ENCODE measurements around the gene ERC1.

Gene ERC1

DNA sequence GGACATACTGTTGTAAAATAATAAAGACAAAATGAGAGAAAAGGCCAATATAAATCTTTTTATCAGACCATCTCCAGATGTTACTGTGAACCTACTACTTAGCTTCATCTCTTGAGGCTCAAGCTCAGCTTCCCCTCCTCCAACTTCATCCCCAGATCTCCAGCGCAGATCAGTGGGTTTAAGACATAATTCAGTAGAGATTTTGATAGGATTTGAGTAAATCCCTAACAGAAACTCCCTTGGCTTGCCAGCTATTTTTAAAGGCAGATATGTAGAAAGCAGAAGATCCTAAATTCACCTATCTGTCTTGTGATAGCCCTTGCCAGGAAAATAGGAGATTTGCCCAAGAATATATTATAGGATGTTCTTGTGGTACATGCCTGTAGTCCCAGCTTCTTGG lies 366.7 kb downstream of the ERC1 start:
- Mint-ChIP-seq H3K27me3 (no peaks in the 10 kb centered on the region), H3K27ac (no peak overlapping the region), H3K9me3 (no peaks in the 10 kb centered on the region), H3K4me3 (no peak overlapping the region), H3K36me3 (peaks cover 24% of the 10 kb centered on the region), H3K4me1 (no peaks in the 10 kb centered on the region)
- no peak for ATAC-seq

DNA sequence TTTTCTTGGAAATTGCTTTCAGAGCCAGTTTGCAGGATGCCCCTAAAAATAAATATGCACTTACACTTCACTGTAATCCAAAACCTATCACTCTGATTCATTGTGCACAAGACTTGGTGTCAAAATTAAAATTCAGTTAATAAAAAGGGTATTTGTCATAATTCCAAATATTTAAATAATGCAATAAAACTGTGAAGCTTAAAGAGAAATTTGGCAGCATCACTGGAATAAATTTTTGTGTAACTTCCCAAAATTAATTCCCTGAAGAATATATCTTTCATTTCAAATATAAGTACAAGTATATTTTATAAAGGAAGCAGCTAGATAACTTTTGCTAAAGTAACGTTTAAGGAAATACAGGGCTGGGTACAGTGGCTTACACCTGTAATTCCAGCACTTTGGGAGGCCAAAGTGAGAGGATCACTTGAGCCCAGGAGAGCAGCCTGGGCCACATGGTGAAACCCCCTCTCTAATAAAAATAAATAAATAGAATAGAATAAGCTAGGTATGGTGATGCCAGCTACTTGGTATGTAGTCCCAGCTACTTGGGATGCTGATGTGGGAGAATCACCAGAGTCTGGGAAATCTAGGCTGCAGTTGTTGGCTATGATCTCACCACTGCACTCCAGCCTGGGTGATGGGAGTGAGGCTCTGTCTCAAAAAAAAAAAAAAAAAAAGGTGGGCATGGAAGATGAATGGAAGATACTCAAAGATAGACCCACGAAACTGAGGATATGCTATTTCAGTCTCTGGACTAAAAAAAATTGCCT lies 369.6 kb downstream of the ERC1 start:
- ATAC-seq = no peak
- H3K36me3 Mint-ChIP-seq = peaks cover 35% of the 10 kb centered on the region
- no peak overlapping the region for H3K4me3 Mint-ChIP-seq
- H3K27me3 Mint-ChIP-seq = no peaks in the 10 kb centered on the region
- H3K9me3 Mint-ChIP-seq = no peaks in the 10 kb centered on the region
- H3K4me1 Mint-ChIP-seq = no peaks in the 10 kb centered on the region
- H3K27ac Mint-ChIP-seq = no peak overlapping the region

DNA sequence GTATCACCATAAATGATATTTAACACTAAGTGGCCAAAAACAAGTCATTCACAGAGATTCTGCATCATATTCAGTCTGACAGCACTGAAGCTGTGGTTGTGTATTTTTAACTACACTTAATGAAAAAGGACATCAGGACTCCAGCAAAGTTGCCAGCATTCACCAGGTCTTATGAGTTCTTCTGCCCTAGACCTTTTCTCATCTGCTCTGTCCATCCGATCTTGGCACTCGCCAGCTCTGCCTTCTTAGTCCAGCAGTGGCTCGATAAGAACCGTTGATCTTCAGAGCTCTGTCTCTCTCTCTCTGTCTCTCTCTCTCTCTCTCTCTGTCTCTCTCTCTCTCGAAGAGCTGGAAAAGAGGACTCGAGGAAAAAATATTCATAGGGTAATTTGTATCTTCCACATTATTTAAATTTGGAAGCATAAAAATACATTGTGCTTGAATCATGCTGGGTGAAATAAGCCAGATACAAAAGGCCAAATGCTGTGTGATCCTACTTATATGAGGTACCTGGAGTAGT lies 371.2 kb downstream of the ERC1 start:
- Mint-ChIP-seq H3K27ac (no peak overlapping the region), H3K36me3 (peaks cover 41% of the 10 kb centered on the region), H3K4me3 (no peak overlapping the region), H3K9me3 (no peaks in the 10 kb centered on the region), H3K27me3 (no peaks in the 10 kb centered on the region), H3K4me1 (no peaks in the 10 kb centered on the region)
- no peak for ATAC-seq

DNA sequence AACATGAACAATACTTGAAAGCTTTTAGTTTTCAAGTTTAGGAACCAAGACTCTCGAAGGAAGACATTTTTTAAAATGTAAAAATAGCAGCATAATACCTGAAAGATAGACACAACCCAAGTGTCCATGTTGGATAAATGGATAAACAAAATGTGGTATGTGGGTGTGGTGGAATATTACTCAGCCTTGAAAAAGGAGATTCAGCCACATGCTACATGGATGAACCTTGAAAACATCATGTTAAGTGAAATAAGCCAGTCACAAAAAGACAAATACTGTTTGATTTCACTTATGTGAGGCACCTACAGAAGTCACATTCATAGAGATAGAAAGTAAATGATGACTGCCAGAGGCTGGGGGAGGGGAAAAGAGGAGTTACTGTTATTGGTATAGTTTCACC lies 374.7 kb downstream of the ERC1 start:
- Mint-ChIP-seq H3K4me3 (no peak overlapping the region), H3K9me3 (no peaks in the 10 kb centered on the region), H3K27me3 (no peaks in the 10 kb centered on the region), H3K27ac (no peak overlapping the region), H3K36me3 (peaks cover 36% of the 10 kb centered on the region), H3K4me1 (no peaks in the 10 kb centered on the region)
- no peak for ATAC-seq

DNA sequence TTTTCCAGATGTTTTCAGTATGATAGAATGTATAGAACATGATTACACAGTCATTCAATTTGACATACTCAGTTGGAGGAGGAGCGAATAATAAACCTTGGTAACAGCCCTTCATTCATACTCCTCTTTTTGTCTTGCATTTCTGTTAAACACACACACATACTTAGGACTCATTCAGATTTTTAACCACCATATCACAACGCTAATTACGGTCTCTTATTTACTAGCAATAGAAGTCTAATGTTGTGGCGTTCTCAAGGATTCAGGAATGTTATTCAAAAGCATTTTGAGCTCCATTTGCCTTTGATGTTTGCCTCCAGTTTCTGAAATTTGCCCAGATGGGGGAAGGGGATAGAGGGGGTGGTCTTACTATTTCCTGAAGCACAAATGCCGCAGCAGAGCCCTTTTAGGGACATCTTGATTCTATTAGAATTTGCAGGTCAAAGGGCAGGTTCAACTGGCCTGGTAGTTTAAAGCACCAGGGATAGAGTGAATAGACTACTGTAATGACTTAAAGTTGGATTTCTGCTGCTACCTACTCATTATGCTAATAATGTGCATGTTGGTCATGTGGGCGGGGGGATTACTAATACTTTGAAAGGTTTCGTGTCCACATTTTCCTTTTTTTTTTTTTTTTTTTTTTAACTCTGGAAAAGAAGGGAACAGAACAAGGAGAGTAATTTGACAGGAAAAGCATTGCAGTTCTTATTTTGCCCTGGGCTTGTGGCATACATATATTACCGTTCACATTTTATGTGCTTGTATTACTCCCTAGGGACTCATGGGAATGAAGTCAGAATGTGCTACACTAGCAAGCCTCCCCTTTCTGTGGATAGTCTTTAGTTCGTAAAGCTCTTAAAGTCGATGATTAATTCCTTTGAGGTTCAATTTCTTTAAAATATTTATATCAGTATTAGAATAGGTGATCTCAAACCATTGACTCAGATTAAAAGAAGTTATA lies 376.6 kb downstream of the ERC1 start:
- no peaks in the 10 kb centered on the region for H3K27me3 Mint-ChIP-seq
- no peak overlapping the region for H3K27ac Mint-ChIP-seq
- no peak for ATAC-seq
- H3K4me3 Mint-ChIP-seq = no peak overlapping the region
- peaks cover 38% of the 10 kb centered on the region for H3K36me3 Mint-ChIP-seq
- no peaks in the 10 kb centered on the region for H3K4me1 Mint-ChIP-seq
- no peaks in the 10 kb centered on the region for H3K9me3 Mint-ChIP-seq

DNA sequence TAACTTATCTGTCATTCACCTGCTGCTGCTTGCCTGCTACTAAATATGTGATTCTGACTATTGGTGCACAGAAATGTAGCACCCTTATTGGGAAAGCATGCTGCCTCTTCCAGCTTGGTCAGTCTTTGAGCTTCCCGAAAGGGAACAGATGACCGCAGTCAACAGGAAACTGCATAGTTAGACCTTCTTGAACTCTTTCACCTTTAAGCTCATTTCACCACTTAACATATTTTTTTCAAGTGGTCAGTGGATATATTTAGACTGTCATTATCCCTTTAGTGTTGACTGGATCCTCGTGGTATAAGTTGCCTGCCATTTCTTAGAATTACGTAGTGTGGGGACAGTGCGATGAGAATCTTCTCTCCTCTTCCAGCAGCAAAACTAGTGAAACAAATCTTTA lies 378.4 kb downstream of the ERC1 start:
- H3K4me3 Mint-ChIP-seq = no peak overlapping the region

DNA sequence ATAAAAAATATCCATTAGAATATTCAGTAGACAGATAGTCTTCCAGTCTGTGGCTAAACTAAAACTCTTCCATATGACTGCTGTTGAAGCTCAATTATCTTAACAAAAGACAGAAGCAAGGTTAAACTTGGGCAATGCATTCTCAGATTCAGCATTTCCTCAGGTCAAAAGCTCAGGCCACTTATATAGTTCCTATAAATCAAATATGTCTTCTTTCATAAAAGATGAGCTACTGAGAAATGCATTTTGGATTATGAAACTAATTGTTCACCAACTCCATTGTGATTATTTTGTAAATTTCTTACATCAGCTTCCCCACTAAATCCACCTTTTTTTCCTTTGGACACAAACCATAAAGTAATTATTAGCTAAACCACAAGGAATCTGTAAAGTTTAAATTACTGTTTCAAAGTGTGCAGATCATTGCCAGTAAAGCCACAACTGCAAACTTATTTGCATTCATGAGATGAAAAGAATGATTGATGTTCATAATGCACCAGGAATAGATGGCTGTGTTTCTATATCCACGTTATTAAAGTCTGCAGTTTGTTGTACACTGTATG lies 379.0 kb downstream of the ERC1 start:
- Mint-ChIP-seq H3K36me3 (peaks cover 41% of the 10 kb centered on the region), H3K4me3 (no peak overlapping the region), H3K27ac (no peak overlapping the region), H3K9me3 (no peaks in the 10 kb centered on the region), H3K4me1 (no peaks in the 10 kb centered on the region), H3K27me3 (no peaks in the 10 kb centered on the region)
- no peak for ATAC-seq

More for the DNA sequence above, 378.4 kb downstream of the ERC1 start:
- no peaks in the 10 kb centered on the region for H3K27me3 Mint-ChIP-seq
- ATAC-seq = no peak
- no peaks in the 10 kb centered on the region for H3K4me1 Mint-ChIP-seq
- H3K27ac Mint-ChIP-seq = no peak overlapping the region
- peaks cover 43% of the 10 kb centered on the region for H3K36me3 Mint-ChIP-seq
- H3K9me3 Mint-ChIP-seq = no peaks in the 10 kb centered on the region

DNA sequence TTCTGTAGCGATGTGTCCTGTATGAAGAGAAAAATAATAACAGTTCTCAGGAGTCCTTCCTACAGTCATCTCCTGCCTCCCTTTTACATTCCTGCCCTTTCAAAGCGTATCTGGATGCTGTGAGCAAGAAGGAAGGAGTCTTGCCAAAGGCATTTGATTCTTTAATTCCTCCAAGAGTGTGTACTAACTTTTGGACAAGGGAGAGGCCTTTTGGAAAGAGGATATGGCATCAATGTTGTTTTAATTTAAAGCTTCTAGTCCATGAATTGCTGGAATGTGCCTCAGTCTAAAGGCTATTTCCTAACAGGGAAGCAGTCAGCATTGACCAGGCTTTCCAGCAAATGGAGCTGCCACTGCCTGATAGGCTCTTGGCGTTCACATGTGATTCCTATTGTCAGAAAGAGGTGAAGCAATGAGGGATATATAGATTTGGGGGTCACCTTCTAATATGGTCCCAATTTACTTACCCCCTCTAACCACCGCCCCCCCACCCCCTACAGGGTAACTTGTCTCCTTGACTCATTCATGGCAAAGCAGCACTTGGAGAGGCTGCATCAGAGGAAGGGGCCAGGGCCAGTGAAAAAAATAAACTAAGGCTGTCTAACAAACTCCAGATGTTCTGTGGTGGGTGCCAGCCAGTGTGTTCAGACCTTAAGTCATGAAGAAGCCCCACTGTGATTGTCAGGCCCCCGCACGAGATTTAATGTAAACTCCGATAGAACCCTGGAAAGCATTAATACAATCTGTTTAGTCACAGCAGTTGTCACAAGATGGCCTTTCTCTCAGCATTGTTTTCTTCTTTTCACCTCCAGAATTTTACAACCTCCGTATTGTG lies 383.1 kb downstream of the ERC1 start:
- no peak overlapping the region for H3K4me3 Mint-ChIP-seq
- no peaks in the 10 kb centered on the region for H3K9me3 Mint-ChIP-seq
- no peak overlapping the region for H3K27ac Mint-ChIP-seq
- no peak for ATAC-seq
- peaks cover 46% of the 10 kb centered on the region for H3K36me3 Mint-ChIP-seq
- H3K4me1 Mint-ChIP-seq = no peaks in the 10 kb centered on the region
- H3K27me3 Mint-ChIP-seq = no peaks in the 10 kb centered on the region

DNA sequence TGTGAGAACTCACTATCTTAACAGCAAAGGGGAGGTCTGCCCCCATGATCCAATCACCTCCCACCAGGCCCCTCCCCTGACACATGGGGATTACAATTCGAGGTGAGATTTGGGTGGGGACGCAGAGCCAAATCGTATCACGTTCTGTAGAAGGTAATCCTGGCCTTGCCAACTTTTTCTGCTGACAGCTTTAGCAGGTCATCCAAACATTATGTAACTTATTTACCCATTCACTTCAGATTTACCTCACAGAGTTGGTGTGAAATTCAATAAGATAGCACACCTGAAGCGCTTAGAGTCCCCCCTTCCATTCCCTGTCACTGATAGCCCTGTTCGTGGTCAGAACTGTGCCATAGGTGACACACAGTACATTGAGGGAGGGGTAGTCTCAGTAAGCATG lies 384.3 kb downstream of the ERC1 start:
- peaks cover 46% of the 10 kb centered on the region for H3K36me3 Mint-ChIP-seq
- H3K27ac Mint-ChIP-seq = no peak overlapping the region
- no peak for ATAC-seq
- no peak overlapping the region for H3K4me3 Mint-ChIP-seq
- no peaks in the 10 kb centered on the region for H3K4me1 Mint-ChIP-seq
- H3K27me3 Mint-ChIP-seq = no peaks in the 10 kb centered on the region
- no peaks in the 10 kb centered on the region for H3K9me3 Mint-ChIP-seq

DNA sequence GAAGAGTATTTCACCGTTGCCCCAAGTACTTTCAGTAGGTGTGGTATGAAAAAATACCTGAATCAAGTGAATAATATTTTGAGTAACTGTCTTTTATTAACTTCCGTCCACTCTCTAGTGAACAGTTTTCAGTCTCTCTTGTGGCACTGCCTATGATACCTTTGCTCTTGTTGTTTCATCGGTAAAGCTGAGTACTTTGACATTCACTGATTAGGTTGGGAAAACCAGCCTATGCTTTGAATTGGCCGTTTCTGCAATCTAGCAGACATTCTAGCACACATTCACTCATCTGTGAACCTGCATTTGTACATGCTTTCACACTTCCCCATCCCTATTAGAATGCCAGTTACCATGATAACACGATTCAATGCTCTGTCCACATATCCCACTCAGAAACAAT lies 386.1 kb downstream of the ERC1 start:
- no peak for ATAC-seq
- no peaks in the 10 kb centered on the region for H3K27me3 Mint-ChIP-seq
- H3K4me3 Mint-ChIP-seq = no peak overlapping the region
- H3K9me3 Mint-ChIP-seq = no peaks in the 10 kb centered on the region
- H3K36me3 Mint-ChIP-seq = peaks cover 45% of the 10 kb centered on the region
- H3K27ac Mint-ChIP-seq = no peak overlapping the region
- no peaks in the 10 kb centered on the region for H3K4me1 Mint-ChIP-seq

DNA sequence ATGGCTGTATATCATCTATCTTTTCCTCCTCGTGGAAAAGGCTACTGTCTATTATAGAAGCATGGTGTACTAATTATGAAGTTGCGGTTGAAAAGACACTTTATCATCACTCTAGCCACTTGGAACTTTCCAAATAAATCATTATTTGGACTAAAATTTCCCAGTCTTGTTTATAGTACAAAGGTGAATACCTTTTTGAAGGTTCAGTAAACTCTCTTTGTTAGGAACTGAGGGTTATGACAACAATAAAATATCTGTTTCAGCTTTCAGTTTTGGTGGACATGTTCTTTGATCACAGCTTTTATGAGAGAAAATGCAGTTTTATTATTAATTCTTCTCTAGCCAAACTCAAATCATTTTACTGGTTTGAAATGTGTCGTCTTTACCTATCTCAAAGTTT lies 386.7 kb downstream of the ERC1 start:
- no peaks in the 10 kb centered on the region for H3K4me1 Mint-ChIP-seq
- no peaks in the 10 kb centered on the region for H3K27me3 Mint-ChIP-seq
- H3K9me3 Mint-ChIP-seq = no peaks in the 10 kb centered on the region
- no peak for ATAC-seq
- H3K36me3 Mint-ChIP-seq = peaks cover 39% of the 10 kb centered on the region
- no peak overlapping the region for H3K4me3 Mint-ChIP-seq
- H3K27ac Mint-ChIP-seq = no peak overlapping the region

DNA sequence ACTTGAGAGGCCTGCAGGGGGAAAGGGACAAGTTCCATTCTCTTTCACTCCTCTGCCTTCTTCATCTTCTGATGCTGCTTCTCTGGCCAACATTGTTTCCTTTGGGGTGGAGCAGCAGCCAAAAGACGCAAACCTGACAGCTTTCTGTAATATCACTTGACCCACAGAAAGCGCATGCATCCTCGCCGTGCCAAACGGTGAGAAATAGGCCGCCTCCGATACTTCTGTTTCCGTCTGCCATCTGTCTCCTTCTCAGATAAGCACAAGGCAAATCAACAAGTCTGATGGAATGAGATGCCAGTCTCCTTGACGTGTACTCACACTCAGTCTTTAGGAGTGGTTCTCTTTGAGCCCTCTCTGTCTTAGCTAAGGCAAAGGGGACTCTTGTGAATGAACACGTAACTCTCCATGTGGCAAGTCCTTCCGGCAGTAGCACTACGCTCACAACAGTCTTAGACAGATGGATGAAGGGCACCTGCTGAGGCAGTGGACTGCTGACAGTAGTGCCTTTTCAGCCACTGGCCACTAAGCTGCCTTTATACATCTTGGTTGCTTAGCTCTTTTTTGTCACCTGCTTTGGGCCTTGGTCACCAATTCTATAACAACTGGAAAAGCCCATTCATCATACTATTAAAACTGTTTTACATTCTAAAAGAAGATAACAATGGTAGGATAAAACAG lies 389.3 kb downstream of the ERC1 start:
- Mint-ChIP-seq H3K9me3 (no peaks in the 10 kb centered on the region), H3K27ac (no peak overlapping the region), H3K4me3 (no peak overlapping the region), H3K4me1 (no peaks in the 10 kb centered on the region), H3K27me3 (no peaks in the 10 kb centered on the region), H3K36me3 (peaks cover 22% of the 10 kb centered on the region)
- no peak for ATAC-seq

DNA sequence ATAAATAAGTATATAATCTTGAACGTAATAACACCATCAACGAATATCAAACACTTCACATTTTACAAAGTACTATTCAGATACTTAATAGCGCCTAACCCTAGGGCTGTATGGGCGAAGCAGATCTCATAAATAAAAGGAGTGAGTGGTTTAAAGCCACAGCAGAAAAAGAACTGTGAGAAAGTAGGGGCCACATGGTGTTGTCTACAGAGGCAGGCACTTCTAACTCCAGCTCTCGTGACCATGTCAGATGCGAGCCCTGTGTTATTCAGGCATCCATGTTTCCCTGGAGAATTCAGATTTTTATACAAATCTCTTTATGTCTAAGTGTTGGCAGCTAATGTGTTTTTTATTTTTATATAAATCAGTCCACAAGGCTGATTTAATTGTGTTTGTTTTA lies 391.1 kb downstream of the ERC1 start:
- no peak overlapping the region for H3K4me3 Mint-ChIP-seq
- H3K9me3 Mint-ChIP-seq = no peaks in the 10 kb centered on the region
- H3K27me3 Mint-ChIP-seq = no peaks in the 10 kb centered on the region
- no peak for ATAC-seq
- peaks cover 12% of the 10 kb centered on the region for H3K36me3 Mint-ChIP-seq
- no peak overlapping the region for H3K27ac Mint-ChIP-seq
- no peaks in the 10 kb centered on the region for H3K4me1 Mint-ChIP-seq

DNA sequence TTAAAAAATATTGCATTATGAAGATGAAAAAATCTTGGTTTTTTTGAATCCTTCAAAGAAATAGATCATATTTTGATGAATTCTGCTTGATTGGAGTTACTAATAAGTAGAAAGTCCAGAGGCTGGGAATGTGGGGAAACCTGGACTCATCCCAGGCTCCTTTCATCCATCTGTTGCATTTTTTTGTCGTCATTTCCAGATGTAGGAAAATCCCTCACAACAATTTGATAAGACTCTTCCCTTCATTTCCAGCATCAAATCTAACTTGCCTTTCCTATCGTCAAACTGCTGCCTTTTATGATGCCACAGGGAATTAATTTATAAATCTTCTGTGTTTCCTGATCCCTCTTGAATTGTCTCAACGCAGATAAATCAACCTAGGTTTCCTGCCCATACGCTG lies 391.8 kb downstream of the ERC1 start:
- no peak for ATAC-seq
- no peaks in the 10 kb centered on the region for H3K27me3 Mint-ChIP-seq
- H3K4me1 Mint-ChIP-seq = no peaks in the 10 kb centered on the region
- no peak overlapping the region for H3K4me3 Mint-ChIP-seq
- H3K36me3 Mint-ChIP-seq = peaks cover 16% of the 10 kb centered on the region
- H3K9me3 Mint-ChIP-seq = no peaks in the 10 kb centered on the region
- no peak overlapping the region for H3K27ac Mint-ChIP-seq
